Activated naive CD4-positive, alpha-beta T cell treated with anti-CD3 and anti-CD28 coated beads, Interleukin-2, amount 50 U/mL, for 72 hours (primary cell): ENCODE results near the gene TCF7L2. TPM values are rescaled to one million over a fixed set of nuclear protein-coding genes. Genes with fewer than 3 reads are reported as not detected.

Source experiments
- ATAC-seq, 2 donors: fragments of 150-1000 bp; cut with Tn5 transposase; 2 replicates each; pipeline ENCODE4 v1.10.0; 2021; ENCODE audit warnings: mild to moderate bottlenecking in 2 of 2, moderate library complexity in 2 of 2
- DNase-seq, 2 donors: peaks; one replicate each; pipeline ENCODE4 v3.0.0; 2021 to 2022; ENCODE audit warnings: low spot score in 2 of 2
- H3K27ac Mint-ChIP-seq, 2 donors: one replicate each; pipeline ENCODE4 v1.8.0; 2022; ENCODE audit warnings: mild to moderate bottlenecking in 2 of 2, mixed read lengths in 2 of 2
- H3K36me3 Mint-ChIP-seq, 2 donors: one replicate each; pipeline ENCODE4 v1.8.0; 2022; ENCODE audit warnings: mixed read lengths in 2 of 2
- H3K9me3 Mint-ChIP-seq, 2 donors: one replicate each; pipeline ENCODE4 v1.8.0; 2022; ENCODE audit warnings: mixed read lengths in 2 of 2
- total RNA-seq, 2 donors: library from RNA; stranded (reverse); gene quantifications; one replicate each; pipeline ENCODE4 v1.2.3, GENCODE V29; 2022

Gene TCF7L2
- total RNA-seq, 2 donors from 2014 or later = 3.0 to 3.1 TPM

DNA sequence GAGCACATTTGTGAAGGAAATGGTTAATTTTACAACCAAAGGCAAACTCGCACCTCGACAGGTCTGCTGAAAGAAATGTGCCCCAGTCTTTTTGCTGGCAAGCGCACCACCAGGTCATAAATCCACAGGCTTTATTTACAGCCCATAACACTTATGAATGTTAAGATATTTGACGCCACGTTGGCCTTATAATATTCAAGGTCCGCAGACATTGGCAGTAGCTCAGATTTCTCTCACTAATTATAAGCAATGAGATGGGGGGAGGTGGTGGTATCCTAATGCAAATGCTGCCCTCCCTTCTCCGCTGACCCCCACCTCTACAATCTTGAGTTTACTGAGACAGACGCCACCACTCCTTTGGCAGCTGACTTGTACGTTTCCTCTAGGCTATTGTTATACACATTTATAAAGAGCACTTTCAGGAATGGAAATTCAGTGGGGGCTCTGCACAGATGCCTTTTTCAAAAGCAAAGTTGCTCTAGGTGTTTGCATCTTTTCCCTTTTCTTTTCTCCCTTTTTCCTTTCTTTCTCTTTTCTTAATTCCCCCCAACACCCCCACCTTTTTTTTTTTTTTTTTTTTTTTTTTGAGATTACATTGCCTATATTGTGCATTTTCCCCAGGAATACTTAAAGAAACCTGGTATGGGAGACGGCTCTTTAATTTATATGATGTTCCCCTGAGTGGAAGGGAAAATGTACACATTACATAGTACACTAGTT is 6.7 kb downstream of the TCF7L2 start:
- peaks cover 6 to 12% of the 10 kb centered on the region in 2 donors for H3K36me3 Mint-ChIP-seq
- ATAC-seq = no peak

DNA sequence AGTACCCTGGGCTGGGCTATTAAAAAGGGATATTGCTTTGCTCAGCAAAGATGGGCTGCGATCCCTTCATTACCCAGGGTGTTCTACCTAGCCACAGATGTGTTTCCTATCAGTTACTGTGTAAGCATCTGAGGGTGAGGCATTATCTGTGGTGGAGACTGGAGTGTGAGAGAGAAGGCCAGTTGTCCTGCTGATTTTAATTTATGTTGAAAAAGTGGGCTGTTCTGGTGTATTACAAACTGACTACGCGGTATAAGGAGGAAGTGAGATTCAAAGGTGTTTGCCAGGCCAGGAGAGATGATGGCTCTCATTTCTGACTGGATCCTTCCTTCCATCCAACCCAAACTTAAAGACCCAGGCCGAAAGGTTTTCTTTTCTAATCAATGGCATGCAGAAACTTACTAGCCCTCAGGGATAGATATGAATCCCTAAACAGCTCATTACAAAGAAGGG is 7.6 kb downstream of the TCF7L2 start:
- Mint-ChIP-seq H3K36me3 (peaks cover 6 to 11% of the 10 kb centered on the region in 2 donors), H3K27ac (no peak overlapping the region), H3K9me3 (no peaks in the 10 kb centered on the region)
- DNase-seq = no peak
- no peak for ATAC-seq

More for the DNA sequence above, 6.7 kb downstream of the TCF7L2 start:
- Mint-ChIP-seq H3K9me3 (no peaks in the 10 kb centered on the region), H3K27ac (no peak overlapping the region)
- no peak for DNase-seq

DNA sequence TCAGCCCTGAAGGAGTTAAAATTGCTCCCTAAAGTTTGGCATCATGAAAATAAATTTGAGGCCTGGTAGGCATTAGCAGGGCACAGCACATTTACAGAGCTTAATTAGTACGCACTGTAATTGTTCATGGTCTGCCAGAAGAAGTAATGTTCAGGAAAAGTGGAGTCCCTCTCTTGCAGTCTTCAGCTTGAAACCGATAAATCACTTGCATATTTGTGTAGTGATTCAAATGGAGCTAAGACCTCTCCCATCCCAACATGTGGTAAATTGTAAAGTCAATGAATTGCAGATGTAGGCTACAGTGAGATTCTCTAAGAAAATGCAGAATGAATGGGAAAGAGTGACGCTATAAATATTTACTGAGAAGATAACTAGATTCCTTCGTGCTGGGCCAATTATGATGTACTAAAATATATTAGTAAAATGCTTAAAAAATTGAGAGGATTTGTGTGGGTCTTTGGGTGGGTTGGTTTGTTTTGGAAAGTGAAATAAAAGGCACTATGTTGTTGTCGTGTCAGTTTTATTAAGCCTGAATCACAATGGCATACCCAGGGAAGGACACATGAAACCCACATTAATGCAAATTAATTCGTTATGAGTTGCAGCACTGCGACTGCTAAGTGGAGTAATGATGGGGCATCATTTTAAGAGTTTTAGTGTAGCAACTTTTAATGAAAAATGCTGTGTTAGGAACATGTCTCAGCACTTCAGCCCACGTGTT is 8.4 kb downstream of the TCF7L2 start:
- DNase-seq = no peak
- Mint-ChIP-seq H3K36me3 (peaks cover 6% of the 10 kb centered on the region in 2 donors), H3K9me3 (no peaks in the 10 kb centered on the region), H3K27ac (no peak overlapping the region)
- no peak for ATAC-seq

DNA sequence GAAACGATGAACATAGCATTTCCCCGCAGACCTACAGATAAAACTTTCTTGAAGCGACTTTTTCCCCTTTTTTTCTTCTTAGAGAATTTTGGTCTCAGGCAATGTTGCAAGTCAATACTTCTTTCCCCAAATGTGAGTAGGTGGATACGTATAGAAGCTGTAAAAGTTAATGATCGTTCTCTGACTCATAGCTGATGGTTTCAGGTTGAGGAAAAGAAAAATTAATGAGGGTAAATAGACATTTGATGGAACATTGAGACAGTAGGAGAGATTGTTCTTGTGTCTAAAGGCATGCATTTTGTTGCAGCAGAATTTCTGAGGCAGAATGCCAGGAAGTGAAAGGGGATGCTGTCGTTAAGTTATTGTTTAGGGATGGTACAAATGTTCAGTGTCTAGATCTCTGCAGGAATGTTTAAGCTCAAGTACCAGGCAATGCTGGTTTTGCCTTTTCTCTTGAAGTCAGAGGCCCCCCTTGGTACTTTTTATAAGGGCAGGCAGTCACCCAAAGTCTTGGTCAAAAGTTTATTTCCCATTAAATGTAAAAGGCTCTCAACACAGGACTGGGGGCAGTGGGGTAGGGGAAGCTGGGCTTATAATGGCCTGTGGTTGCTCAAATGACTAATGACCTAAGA is 9.3 kb downstream of the TCF7L2 start:
- no peak for ATAC-seq
- no peak overlapping the region for H3K27ac Mint-ChIP-seq
- H3K36me3 Mint-ChIP-seq = peaks cover 6% of the 10 kb centered on the region in 2 donors
- no peaks in the 10 kb centered on the region for H3K9me3 Mint-ChIP-seq
- no peak for DNase-seq

DNA sequence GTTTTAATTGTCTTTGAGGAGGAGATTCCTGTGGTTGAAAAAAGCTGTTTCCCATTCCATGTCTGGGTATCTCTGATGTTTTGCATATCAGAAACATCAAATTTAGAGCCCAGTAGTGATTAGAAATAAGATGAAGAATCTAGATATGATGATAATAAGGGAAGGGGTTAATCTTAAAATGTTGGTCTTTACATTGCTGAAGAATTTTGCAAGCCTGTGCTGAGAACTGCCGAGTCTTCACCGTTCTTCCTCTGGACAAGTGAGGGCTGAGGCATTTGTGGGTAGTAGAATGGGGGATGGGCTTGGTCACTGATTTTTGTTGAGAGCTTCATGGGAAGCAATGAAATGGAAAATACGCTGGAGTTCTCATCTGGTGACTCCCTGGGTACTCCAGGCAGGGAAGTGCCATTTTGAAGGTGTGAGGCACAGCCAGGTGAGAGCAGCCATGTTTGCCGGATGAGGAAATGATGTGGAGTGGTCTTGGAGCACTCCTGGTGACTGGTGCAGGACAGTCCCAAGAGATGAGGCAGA is 10.2 kb downstream of the TCF7L2 start:
- H3K27ac Mint-ChIP-seq = no peak overlapping the region

DNA sequence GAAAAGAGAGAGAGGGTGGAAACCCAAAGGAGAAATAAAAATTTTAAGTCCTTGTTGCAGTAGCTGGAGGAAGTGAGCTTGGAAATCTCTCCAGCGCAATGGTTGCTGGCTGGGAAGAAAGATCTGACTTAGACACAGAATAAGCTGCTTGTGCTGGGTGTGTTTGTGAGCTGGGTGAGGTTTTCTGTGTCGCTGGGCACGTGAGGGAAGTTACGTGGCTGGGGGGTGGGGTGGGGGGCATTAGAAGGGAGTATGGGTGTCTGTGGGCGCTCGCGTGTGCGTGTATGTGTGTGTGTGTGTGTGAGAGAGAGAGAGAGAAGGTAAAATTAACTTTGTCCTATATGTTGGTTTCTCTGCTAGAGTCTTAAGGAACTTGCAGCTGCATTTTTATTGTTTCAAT is 11.6 kb downstream of the TCF7L2 start:
- DNase-seq (no peak), ATAC-seq (no peak)
- peaks cover 6% of the 10 kb centered on the region in 2 donors for H3K36me3 Mint-ChIP-seq
- no peak overlapping the region for H3K27ac Mint-ChIP-seq
- H3K9me3 Mint-ChIP-seq = no peaks in the 10 kb centered on the region

More for the DNA sequence above, 10.2 kb downstream of the TCF7L2 start:
- no peaks in the 10 kb centered on the region for H3K9me3 Mint-ChIP-seq
- H3K36me3 Mint-ChIP-seq = peaks cover 6% of the 10 kb centered on the region in 2 donors
- no peak for DNase-seq
- ATAC-seq = no peak

DNA sequence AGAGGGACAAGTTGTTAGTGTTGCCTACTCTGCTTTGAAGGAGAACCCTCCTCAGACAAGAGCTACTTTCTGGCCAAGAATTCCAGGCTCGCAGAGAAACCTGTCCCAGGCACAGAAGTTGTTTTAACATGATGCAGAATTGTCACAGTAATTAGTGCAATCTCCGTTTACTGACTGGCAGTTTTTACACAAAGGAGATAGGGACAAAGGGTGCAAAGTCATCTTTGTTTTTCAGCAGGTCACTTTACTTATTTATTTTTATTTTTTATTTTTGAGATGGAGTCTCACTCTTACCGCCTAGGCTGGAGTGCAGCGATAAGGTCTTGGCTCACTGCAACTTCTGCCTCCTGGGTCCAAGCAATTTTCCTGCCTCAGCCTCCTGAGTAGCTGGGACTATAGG is 12.3 kb downstream of the TCF7L2 start:
- ATAC-seq (no peak), DNase-seq (no peak)
- peaks cover 6% of the 10 kb centered on the region in 2 donors for H3K36me3 Mint-ChIP-seq
- no peak overlapping the region for H3K27ac Mint-ChIP-seq
- no peaks in the 10 kb centered on the region for H3K9me3 Mint-ChIP-seq

DNA sequence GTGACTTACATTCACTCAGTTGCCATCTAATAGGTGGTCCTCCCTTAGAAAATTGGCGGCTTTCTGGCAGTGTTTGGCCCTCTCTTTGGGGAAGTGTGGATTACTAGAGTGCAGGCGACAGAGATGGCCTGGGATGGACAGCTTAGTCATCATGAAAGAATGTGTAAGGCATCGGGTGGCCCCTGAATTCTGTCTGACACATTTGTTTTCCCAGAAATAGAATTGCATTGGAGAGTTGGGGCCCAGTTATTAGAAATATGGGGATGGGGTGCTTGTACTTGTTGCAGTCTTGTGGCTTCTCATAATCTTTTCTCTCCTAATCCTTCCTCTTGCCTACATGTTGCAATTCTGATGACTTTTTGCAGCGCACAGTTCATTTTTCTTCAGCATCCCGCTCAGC is 13.8 kb downstream of the TCF7L2 start:
- Mint-ChIP-seq H3K27ac (no peak overlapping the region), H3K36me3 (peaks cover 6% of the 10 kb centered on the region in 2 donors), H3K9me3 (no peaks in the 10 kb centered on the region)
- no peak for ATAC-seq
- DNase-seq = no peak

DNA sequence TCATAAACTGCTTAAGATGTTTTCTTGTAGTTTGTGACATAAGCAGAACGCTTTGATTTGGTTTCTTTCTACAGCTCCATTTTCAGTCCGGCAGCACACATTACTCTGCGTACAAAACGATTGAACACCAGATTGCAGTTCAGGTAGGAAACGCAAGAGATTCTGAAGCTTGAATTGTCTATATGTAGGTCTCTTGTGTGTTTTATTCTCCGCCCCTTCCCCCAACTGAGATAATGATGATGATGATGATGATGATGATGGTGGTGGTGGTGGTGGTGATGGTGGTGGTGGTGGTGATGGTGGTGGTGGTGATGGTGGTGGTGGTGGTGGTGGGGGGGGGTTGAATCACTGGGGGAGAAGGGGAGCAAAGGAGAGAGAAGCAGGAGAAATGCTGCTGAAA is 14.4 kb downstream of the TCF7L2 start:
- H3K9me3 Mint-ChIP-seq = no peaks in the 10 kb centered on the region
- no peak for ATAC-seq
- H3K36me3 Mint-ChIP-seq = peaks cover 6 to 12% of the 10 kb centered on the region in 2 donors
- DNase-seq = no peak
- H3K27ac Mint-ChIP-seq = no peak overlapping the region

DNA sequence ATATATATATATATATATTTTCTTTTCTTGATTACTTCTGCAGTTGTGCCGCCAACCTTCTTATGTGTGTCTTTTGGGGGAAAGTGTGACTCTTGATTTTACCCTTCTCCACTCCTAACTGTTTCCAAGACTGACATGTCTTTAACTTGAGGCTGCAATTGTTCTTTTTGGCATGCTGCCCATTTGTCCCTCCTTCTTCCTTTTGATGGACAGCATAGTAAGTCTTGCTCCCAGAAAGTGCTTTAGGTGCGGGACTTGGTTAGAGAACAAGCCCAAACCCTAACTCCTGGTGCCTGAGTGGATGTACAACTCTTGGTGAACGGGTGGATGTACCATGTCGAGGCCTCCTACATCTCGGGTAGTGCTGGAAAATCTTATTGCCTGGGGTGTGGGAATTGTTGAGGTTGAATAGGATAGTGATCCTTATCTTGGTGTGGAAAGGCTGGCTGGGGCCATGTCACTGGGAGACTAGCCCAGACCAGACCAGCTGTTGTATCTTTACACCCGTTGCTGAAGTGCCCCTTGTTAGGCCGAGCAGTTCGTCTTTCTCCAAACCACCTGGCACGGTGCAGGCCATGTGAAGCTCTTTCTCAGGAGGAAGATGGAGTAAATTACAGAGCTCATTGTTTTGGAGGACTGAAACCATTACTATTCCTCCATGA is 16.3 kb downstream of the TCF7L2 start:
- no peak overlapping the region for H3K27ac Mint-ChIP-seq
- H3K36me3 Mint-ChIP-seq = peaks cover 0 to 6% of the 10 kb centered on the region in 2 donors
- H3K9me3 Mint-ChIP-seq = no peaks in the 10 kb centered on the region
- DNase-seq (no peak), ATAC-seq (no peak)

DNA sequence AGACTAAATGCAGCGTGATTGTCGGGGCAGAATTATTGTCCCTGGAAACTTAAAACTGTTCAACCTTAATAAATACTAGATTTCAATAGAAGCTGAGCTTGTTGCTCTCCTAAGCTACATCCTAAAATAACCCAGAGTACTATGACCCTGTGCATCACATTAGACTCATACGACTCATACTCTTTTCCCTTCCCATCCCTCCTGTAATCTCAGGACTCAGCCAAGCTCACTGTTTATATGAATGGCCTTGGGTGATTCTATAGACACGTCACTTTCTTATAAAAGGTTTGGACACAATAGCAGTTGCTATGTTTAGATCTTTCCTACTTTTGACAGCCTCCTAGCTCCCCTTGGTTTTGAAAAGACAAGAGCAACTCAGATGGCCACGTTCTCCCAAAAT is 17.2 kb downstream of the TCF7L2 start:
- no peak for ATAC-seq
- DNase-seq = no peak
- H3K36me3 Mint-ChIP-seq = peaks cover 0 to 6% of the 10 kb centered on the region in 2 donors
- no peaks in the 10 kb centered on the region for H3K9me3 Mint-ChIP-seq
- H3K27ac Mint-ChIP-seq = no peak overlapping the region

DNA sequence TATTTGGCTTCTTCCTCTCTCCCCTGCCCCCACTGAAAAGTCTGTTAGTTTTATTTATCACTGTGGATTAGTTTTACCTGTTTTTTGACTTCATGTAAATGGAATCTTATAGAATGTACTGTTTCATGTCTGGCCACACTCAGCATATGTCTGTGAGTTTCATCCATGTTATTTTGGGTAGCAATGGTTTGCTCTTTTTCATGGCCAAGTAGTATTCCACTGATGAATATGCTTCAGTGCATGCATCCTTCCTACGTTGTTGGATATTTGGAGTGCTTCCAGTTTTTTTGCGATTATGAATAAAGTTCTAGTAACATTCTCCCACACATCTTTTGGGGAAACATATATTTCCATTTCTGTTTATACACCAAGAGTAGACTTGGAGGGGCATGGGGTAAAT is 19.1 kb downstream of the TCF7L2 start:
- H3K36me3 Mint-ChIP-seq = peaks cover 0 to 6% of the 10 kb centered on the region in 2 donors
- DNase-seq = no peak
- ATAC-seq = no peak
- H3K27ac Mint-ChIP-seq = no peak overlapping the region
- H3K9me3 Mint-ChIP-seq = no peaks in the 10 kb centered on the region

DNA sequence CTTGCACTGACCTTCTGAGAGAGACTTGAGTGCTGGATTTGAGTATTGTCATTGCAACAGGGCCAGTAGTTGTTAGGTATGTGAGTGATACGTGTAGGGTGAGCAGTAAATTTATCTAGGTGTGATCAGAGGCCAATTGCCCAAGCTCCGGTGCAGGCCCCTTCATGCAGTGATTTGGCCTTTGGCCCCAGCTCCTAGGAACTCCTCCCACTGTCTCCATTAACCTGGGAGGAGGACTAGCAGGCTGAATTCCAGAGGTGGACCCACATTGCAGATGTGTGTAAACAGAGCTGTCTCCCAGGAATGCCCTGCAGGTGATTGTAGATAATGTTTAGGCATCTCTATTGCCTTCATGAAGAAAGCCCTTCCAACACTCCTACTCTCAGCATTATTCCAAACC is 19.5 kb downstream of the TCF7L2 start:
- no peaks in the 10 kb centered on the region for H3K9me3 Mint-ChIP-seq
- H3K36me3 Mint-ChIP-seq = peaks cover 0 to 6% of the 10 kb centered on the region in 2 donors
- DNase-seq (no peak), ATAC-seq (no peak)
- no peak overlapping the region for H3K27ac Mint-ChIP-seq

DNA sequence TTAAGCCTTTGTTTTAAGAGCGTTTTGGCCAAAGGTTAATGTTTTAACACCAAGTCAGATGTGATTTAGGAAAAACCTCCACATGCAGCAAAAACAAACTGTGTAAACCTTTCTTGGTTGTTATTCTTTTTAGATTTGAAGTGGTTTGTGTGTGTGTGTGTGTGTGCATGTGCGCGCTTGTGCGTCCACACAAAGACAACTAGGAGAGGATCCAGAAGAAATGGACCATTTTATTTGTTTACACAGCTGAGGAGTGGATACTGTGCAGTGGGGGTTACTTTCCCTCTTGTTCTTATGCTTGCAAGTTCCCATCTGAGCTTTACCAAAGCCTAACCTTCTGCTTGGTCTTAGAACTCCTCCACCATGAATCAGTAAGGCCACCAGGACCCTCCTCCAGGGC is 20.0 kb downstream of the TCF7L2 start:
- Mint-ChIP-seq H3K9me3 (no peaks in the 10 kb centered on the region), H3K36me3 (peaks cover 0 to 6% of the 10 kb centered on the region in 2 donors), H3K27ac (no peak overlapping the region)
- no peak for ATAC-seq
- no peak for DNase-seq

DNA sequence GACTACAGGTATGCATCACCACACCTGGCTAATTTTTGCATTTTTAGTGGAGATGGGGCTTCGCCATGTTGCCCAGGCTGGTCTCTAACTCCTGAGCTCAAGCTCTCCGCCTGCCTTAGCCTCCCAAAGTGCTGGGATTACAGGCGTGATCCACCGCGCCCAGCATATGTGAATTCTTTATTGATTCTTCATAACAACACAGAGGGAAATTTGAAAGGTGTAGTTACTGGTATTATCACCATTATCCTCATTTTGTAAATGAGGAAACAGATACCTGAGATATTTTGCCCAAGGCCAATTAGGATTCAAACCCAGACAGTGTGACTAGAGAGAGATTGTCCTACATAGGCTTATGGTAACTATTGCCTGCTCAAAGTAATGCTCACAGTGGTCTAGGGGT is 22.6 kb downstream of the TCF7L2 start:
- no peak overlapping the region for H3K27ac Mint-ChIP-seq
- H3K9me3 Mint-ChIP-seq = no peaks in the 10 kb centered on the region
- DNase-seq (no peak), ATAC-seq (no peak)
- peaks cover 0 to 12% of the 10 kb centered on the region in 2 donors for H3K36me3 Mint-ChIP-seq

DNA sequence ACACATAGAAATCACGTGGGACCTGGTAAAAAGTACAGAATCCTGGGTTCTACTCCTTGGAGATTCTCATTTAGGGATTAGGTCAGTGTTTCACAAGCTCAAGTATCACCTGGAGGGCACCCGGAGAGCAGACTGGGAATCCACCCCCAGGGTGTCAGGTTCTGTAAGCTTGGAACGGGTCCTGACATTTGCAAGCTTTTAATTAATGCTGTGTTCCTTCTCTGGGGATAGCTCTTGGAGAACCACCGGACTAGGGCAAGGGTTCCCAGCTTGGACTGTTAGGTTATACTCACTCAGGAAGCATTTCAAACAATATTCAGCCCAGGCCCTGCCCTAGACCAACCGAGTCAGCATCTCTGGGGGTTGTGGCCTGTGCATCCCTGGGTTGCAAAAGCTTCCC is 23.0 kb downstream of the TCF7L2 start:
- ATAC-seq (no peak), DNase-seq (no peak)
- no peak overlapping the region for H3K27ac Mint-ChIP-seq
- peaks cover 0 to 14% of the 10 kb centered on the region in 2 donors for H3K36me3 Mint-ChIP-seq
- H3K9me3 Mint-ChIP-seq = no peaks in the 10 kb centered on the region

DNA sequence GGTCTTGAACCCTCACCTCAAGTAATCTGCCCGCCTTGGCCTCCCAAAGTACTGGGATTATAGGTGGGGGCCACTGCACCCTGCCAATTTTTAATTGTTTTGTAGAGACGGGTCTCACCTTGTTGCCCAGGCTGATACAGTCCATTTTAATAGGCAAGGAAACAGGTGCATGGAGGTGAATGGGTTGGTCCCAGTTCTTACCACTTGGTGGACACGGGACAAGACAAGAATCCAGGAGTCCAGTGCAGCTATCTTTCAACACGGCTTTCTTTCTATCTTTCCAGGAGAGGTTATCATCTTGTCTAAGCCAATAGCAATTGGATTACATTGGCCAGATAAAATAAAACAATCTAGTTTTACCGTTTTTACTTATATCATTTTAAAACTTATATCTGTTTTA is 23.8 kb downstream of the TCF7L2 start:
- Mint-ChIP-seq H3K36me3 (peaks cover 0 to 14% of the 10 kb centered on the region in 2 donors), H3K9me3 (no peaks in the 10 kb centered on the region), H3K27ac (no peak overlapping the region)
- DNase-seq = no peak
- ATAC-seq = no peak
